Measurements from ENCODE around the gene TRAF4. TPM values are rescaled to one million over a fixed set of nuclear protein-coding genes. Genes with fewer than 3 reads are reported as not detected.

Gene TRAF4
- total and polyA plus RNA-seq, 9 of the 15 experiments (the other 6 are each of a cell fraction or from before 2014, with no cell fraction given): 2.4 to 147 (median 72.4) TPM

GRCh38 chr17:28725660-28726225 lies 18.1 kb upstream of the TRAF4 start (continued):
- TF ChIP-seq DEAF1 (CRISPR knock-in tag; IDR thresholded peaks at IDR 0.05) (no peak), E2F3 (CRISPR knock-in tag; IDR thresholded peaks at IDR 0.05) (peak; percentile 61; the same call in 1 of the 2 replicates), FUS (optimal IDR thresholded peaks at IDR 0.05; ENCODE audit: low read depth, low read length) (peak; percentile 97), ZKSCAN3 (CRISPR knock-in tag; IDR thresholded peaks at IDR 0.05) (no peak), MAZ (CRISPR knock-in tag; conservative IDR thresholded peaks at IDR 0.05 in 1 of 2, IDR thresholded peaks at IDR 0.05 in 1 of 2) (peak; percentile 84 to 94), ZNF274 (IDR thresholded peaks at IDR 0.05; ENCODE audit: borderline replicate concordance, low read depth, low read length) (no peak), MAFF (IDR thresholded peaks at IDR 0.05; ENCODE audit: low read length) (no peak), PTTG1 (tag; IDR thresholded peaks at IDR 0.05; ENCODE audit: low read depth) (no peak), XRCC4 (IDR thresholded peaks at IDR 0.05; ENCODE audit: extremely low read depth, insufficient read depth, insufficient read length) (no peak), RCOR1 (IDR thresholded peaks at IDR 0.05; ENCODE audit: borderline replicate concordance in 1 of 2, low read depth in 2 of 2, low read length in 2 of 2) (no peak), TAF7 (tag; IDR thresholded peaks at IDR 0.05) (no peak), ARID4B (CRISPR knock-in tag; IDR thresholded peaks at IDR 0.05) (peak; percentile 88; the same call in 1 of the 2 replicates), POLR2B (IDR thresholded peaks at IDR 0.05; ENCODE audit: low read depth, partially characterized antibody) (peak; percentile 11), ZNF699 (CRISPR knock-in tag; IDR thresholded peaks at IDR 0.05; ENCODE audit: insufficient replicate concordance) (no peak), SOX6 (IDR thresholded peaks at IDR 0.05) (peak; percentile 32; the same call in 1 of the 2 replicates), CEBPG (CRISPR knock-in tag; IDR thresholded peaks at IDR 0.05) (no peak), CEBPG (tag; conservative IDR thresholded peaks at IDR 0.05 in 1 of 2, IDR thresholded peaks at IDR 0.05 in 1 of 2) (no peak), MYC (IDR thresholded peaks at IDR 0.05; ENCODE audit: low read depth, low read length) (peak; percentile 91), MYC (CRISPR knock-in tag; IDR thresholded peaks at IDR 0.05; ENCODE audit: borderline replicate concordance, low read depth) (peak; percentile 90; the same call in 1 of the 2 replicates), ETS2 (tag; IDR thresholded peaks at IDR 0.05; ENCODE audit: borderline replicate concordance, poor library complexity, severe bottlenecking) (no peak), ZNF124 (CRISPR knock-in tag; IDR thresholded peaks at IDR 0.05) (no peak), HNRNPH1 (optimal IDR thresholded peaks at IDR 0.05; ENCODE audit: low read depth, low read length) (no peak)
- TF ChIP-seq, protein P1, sequence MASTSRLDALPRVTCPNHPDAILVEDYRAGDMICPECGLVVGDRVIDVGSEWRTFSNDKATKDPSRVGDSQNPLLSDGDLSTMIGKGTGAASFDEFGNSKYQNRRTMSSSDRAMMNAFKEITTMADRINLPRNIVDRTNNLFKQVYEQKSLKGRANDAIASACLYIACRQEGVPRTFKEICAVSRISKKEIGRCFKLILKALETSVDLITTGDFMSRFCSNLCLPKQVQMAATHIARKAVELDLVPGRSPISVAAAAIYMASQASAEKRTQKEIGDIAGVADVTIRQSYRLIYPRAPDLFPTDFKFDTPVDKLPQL (IDR thresholded peaks at IDR 0.05; ENCODE audit: extremely low read depth, insufficient read length): no peak

Data from K562 (cell line).